CD4-positive, alpha-beta T cell treated with Interleukin-4 for 1 hour (primary cell): ENCODE results near the gene BTLA.
"Not testable (repeated sequence)": the region's sequence is repeated elsewhere in the genome, so short reads cannot be mapped to it uniquely, and the experiment has no call there.

Experiments
- DNase-seq, 2 donors: peaks; one replicate each; pipeline ENCODE4 v3.0.0-alpha.2; 2020 to 2022

BTLA gene, protein sequence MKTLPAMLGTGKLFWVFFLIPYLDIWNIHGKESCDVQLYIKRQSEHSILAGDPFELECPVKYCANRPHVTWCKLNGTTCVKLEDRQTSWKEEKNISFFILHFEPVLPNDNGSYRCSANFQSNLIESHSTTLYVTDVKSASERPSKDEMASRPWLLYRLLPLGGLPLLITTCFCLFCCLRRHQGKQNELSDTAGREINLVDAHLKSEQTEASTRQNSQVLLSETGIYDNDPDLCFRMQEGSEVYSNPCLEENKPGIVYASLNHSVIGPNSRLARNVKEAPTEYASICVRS

DNA sequence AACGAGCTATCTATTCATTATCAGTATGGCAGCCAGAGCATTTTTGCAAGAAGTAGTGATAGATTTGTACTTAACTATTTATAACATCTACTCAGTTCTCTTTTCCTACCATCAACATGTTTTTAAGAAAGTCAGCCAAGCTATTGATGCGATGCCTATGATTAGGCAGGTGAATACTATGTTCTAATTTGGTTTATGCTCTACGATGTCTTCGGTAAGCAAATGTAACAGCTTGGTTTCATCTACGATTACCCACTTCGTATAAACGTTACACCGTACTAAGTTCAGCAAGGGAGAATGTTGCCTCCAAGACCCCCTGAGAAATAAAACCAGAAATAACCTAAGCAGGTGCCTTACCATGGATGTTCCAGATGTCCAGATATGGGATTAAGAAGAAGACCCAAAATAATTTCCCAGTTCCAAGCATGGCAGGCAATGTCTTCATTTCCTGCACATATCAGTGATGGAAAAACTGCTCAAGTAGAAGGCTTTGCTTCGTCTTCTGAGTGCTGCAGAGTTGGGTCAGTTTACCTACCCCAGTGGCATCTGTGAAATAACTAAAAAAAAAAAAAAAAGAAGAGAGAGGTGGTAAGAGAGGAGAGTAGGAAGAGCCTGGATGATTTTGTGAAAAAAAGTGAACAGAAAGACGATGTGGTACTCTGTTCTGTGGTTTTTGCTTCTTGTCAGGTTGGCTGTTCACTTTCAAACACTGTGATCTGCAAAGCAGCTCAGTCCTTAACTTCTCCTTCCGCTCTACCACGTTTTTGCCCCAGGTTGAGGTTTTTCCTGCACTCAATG, at the start of gene BTLA:
Gene BTLA, minus strand, starts transcription at position 559 of the 798 bp plus-strand sequence. Its CDS starts 114 bp downstream, at position 445.
- peak in 1 of 2 donors; percentile 50 for DNase-seq

DNA sequence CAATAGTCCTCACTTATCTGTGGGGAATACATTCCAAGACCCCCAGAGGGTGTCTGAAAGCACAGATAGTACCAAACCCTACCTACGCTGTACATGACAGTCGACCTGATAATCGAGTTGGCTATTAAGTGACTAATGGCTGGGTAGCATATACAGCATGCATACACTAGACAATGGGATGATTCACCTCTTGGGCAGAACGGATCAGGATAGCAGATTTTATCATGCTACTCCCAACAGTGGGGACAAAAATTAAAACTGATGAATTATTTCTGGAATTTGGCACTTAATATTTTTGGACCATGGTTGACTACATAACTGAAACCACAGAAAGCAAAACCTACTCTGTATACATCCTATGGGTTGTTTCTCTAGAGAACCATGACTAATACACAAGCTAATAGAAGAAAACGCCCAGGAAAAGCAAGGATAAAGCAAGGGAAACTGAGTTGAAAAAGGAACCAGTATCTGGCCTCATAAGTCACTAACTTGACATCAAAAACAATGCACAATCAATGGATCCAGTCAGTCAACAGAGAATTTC, 47.0 kb upstream of the BTLA start:
- no peak for DNase-seq

DNA sequence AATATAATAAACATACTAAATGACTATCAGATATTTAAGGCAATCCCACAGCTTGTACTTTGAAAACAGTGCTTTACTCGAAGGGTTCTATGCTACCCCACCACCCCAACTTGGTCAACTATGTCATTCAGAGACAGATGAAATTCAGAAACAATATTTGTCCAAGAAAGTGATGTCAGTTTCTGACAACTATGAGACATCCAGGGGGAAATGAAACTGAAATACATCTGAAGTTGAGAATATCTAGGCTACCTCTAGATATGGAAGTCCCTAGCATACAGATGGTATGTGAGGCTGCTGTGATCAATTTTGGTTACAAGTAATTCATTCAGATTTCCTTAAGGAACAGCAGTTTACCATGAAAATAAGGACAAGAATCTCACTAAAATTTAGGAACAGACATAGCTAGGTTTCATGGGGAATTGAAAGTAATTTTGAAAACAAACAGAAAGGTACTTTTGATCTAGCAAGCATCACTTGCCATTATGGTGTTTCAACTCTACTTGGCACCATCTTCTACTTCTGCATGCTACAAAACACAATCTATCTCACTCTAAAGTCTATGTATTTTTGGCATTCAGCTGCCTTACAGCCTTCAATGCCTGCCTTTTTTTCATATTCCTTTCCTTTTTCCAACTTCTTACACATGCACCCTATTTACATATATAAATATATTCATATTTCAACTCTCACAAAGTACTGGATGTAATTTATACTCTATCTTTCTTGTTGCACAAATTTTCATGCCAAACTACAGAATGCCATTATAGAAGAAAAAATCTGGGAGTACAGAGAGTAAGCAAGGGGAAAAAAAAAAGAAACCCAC, 40.8 kb upstream of the BTLA start:
- DNase-seq, result no peak

DNA sequence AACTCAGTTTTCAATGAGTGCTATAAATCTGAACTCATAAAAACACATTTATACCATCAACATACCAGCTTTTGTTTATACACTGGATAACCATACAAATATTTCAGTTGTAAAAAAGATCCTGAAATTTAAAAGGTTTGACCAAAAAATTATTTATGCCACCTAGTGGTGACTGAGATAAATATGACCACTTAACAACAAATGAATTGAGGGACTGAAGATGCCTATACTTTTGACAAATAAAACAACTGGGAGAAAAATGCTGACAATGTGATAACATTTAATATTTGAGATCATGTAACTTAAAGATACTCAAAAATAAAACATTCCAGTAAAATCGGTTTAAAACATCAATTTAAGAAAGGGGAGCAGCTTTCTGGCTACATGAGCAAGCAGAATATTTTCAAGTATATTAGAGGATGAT, 32.1 kb upstream of the BTLA start:
- peak in 1 of 2 donors; percentile 55 for DNase-seq

DNA sequence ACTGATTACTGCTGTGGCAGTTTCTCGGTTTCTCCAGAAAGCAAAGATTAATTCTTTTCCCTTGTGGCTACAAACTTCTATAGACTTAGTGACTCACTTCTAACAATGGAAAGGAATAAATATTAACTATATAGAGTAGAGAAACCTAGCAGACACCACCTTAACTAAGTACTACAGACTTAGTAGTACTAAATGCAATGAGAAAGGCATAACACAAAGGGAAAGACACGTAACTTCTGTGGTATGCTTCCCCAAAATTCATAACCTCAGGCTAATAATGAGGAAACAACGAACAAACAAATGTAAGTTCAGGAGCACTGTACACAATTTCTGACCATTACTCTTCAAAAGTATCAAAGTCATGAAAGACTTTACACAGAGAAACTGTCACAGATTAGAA, 31.3 kb upstream of the BTLA start:
- no peak for DNase-seq

DNA sequence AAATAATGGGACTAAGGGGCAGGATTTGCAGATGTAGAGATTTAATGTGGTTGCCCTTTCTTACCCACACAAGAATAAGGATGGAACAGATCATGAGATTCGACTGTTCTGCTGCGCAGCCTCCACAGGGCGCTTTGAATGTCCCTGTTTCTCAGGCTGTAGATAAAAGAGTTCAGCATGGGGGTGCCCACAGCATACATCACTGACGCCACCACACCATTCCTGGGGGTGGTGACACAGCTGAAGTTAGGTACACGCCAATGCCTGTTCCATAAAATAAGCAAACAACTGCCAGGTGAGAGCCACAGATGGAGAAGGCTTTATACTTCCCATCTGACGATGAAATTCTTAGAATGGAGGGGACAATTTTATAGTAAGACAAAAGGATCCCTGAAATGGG, 24.9 kb upstream of the BTLA start:
- not testable (repeated sequence) for DNase-seq

DNA sequence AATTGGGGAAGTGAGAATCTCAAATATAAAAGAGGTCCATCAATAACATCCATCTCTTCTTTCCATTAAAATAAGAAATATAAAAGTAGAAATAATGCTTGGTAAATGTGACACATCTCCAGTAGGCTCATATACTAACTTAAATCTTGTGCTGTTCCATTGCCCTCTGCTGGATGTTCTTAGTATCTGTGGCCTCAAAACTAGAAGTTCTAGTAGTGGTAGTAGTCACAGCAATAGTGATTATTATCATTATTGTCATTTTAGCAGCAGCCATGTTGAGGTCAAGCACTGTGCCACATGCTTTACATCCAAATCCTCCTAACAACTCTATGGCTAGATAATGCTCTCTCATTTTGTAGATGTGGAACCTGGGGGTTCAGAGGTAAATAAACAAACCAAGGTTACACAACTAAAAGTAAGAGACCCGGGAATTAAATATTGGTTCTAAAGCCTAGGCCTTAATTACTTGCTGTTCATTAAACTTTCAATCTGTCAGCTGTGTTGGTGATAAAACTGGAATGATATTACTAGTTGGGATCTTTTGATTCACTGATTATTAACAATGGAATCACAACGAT, 20.2 kb upstream of the BTLA start:
- DNase-seq, result peak; percentile 40 to 77

DNA sequence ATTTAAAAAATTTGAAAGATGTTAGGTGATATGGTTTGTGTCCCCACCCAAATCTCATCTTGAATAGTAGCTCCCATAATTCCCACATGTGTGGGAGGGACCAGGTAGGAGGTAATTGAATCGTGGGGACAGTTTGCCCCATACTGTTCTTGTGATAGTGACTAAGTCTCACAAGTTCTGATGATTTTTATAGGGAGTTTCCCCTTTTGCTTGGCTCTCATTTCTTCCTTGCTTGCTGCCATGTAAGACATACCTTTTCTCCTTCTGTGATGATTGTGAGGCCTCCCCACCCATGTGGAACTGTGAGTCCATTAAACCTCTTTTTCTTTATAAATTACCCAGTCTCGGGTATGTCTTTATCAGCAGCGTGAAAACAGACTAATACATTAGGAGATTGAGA, 19.7 kb upstream of the BTLA start:
- not testable (repeated sequence) for DNase-seq

DNA sequence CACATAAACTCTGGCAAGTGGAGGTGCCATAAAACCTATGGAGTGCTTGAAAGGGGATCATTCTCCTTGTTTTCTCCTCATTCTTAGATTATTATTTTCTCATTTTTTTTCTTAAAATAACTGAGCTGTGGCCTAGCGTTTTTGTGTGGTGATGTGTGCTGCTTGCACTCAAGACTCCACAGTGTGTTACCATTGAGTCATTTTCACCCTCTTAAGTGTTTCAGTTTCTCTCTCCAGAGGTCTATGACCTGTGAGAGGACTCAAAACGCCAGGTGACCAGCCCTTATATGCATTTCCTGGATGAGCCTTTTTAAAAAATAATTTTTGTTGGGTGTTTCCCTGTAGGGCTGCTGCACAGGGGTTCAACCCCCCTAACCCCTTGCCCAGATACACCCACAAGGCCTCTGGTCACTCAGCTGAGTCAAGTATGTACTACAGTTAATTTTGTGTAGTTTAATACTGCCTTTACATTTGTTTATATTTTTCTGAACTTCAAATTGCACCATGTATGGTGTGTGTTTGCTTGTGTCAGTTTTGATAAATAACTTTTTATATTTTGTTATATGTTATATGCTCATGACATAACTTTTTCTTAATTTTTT, 15.4 kb upstream of the BTLA start:
- no peak for DNase-seq

DNA sequence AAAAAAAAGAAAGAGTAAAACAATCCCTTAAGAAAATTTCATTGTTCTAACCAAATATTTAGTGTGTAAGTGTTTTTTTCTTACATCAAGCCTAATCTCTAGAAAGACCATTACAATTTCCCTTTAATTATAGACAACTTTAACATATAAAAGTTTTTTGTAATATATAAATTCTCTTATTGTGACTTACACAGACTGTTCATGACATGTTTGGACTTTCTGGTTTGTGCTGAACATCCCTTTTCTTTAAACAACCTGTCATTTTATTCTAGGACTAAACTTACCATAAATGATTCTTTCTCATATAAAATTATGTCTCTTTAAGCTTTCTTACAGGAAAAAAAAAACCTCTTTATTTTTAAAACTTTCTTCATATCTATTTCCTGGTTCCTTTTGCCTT, 13.0 kb upstream of the BTLA start:
- no peak for DNase-seq

DNA sequence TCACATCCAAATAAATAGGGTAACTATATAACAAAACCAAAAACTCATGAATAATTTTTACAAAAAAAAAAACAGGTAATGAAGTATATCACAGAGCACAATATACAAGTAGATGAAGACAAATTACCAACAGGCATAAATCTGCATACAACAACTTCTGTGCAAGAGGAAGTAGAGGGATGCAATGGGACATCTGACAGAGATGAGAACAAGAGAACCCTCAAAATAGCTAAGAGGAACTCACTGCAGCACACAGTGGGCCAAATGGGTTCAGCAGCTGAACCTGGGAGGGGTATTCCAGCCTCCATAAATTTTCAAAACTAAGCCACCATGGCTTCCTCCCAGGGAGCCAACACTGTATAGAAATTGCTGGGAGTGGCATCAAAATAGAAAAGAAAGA, 9.6 kb upstream of the BTLA start:
- DNase-seq, result no peak

DNA sequence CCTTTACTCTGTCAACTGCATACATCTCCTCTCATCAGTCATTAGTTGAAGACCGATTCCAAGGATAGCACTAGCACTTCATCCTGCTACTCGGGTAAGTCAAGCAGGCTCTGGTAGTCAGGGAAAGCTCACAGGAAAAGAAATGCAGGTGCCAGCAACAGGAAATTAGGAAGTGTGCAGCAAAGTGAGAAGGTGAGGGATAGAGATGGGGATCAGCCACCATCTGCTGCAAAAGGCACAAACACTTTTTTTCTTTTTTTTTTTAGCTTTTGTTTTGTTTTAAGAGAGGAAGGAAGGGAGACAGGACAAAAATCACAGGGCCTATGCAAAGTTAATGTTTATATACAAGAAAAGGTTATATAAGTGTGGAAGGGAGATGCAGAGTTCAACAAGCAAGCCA, 9.0 kb upstream of the BTLA start:
- DNase-seq, result no peak

DNA sequence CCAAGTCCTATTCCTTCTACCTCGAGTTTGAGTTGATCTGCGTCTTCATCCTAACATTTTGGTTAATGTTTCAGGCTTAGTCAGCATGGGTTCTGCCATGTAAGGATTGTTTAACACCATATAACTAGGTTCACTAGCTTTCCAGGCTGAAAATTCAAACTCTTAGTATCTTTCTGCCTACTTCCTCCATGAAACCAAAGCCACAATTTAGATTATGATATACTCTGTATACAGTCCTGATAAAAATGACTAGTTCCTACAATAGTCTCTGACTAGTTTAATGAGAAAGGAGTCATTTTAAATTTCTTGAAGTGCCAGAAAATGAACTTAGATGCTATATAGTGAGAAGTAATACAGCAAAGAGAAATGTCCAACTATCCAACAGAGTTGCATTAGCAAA, 6.6 kb upstream of the BTLA start:
- no peak for DNase-seq

DNA sequence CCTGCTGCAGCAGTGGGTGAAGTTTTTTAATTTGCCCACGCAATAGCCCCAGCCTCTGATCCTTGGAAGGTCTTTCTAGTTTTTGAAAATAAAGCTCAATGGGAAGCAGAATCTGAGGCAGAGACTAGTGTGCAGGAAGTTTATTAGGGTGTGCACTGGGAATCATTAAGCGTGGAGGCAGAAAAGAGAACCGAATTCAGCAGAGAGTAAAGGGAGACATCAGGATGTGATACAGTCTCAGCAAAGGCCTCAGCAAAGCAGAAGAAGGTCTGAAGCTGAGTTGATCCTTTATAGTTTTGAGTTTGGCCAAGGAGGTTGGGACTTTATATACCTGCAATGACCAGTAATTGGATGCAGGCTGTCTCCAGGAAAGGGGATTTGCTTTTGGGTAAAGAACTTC, 4.9 kb upstream of the BTLA start:
- no peak for DNase-seq

DNA sequence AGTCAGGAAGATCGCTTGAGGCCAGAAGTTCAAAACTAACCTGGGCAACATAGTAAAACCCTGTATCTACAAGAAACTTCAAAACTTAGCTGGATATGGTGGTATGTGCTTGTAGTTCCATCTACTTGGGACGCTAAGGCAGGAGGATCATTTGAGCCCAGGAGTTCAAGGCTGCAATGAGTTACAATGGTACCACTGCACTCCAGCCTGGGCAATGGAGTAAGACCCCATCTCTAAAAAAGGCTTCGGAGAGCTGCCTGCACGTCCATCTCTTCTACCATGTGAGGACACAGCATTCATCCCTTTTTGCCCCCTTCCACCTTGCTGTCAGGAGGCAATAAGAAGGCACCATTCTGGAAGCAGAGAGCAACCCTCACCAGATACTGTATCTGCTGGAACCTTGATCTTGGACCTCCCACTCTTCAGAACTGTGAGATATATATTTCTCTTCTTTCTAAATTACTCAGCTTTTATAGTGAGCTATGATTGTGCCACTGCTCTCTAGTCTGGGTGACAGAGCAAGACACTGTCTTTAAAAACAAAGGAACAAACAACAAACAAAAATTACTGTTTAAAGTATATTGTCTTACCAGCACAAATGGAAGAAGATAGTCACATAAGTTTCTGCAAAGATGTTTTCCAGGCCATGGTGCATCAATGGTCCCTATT, 4.2 kb upstream of the BTLA start:
- no peak for DNase-seq

DNA sequence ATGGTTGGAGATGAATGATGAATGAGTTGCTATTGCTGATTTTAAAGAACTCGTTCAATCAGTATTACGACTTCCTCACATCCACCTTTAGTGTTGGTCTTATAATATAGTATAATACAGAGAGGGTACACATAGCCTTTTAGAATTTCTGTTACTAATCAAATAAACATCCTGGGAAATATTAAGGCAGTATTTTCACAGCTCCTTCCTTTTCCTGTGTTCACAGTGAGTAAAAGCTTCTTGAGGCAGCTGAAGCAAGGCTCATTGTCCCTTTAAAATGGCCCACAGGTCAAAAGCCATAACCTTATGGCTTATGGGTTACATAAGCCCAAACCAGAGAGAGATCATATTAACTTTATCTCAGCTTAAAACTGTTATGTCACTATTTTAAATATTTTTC, 1.3 kb upstream of the BTLA start:
- DNase-seq, result no peak

DNA sequence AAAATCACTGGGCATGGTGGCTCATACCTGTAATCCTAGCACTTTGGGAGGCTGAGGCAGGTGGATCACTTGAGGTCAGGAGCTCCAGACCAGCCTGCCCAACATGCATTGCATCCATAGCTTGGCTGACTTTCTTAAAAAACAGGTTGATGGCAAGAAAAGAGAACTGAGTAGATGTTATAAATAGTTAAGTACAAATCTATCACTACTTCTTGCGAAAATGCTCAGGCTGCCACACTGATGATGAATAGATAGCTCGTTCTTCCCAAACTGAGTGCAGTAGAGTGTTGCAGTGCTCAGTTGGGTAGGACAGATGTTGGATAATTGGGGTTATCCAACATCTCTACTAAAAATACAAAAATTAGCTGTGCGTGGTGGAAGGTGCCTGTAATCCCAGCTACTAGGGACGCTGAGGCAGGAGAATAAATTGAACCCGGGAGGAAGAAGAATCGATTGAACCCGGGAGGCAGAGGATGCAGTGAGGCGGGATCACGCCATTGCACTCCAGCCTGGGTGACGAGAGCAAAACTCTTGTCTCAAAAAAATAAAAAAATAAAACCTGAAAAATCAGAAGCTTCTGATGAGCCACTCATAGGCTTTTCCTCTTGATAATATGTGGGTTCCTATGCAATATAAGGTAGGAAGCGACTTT, 1.2 kb downstream of the BTLA start:
- DNase-seq, result no peak

DNA sequence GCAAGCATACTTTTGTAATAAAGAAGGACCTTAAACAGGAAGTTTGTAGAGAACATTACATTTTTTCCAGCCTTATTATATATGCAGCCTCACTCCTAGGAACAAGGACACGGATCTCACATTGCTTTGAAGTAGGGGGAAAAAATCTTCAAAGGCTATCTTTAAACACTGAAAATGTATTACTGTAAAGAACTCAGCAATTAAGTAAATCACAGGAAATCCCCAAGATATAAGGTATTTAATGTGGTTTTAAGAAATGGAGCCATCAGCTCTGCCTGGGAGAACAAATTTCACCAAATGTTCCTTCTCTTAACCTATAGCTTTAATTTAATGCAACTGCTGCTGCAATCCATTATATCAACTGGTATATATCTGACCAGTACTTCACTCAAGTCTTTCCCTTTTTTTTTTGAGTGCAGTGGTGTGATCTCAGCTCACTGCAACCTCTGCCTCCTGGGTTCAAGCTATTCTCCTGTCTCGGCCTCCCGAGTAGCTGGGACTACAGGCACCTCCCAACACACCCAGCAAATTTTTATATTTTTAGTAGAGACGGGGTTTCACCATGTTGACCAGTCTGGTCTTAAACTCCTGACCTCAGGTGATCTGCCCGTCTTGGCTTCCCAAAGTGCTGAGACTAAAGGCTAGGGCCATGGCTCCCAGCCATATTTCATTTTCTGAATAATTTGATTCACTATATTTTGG, 2.8 kb downstream of the BTLA start:
- peak in 1 of 2 donors; percentile 44 for DNase-seq

DNA sequence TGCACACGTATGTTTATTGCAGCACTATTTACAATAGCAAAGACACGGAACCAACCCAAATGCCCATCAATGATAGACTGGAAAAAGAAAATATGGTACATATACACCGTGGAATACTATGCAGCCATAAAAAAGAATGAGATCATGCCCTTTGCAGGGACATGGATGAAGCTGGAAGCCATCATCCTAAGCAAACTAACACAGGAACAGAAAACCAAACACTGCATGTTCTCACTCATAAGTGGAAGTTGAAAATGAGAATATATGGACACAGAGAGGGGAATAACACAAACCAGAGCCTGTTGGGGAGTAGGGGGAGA, 4.9 kb downstream of the BTLA start:
- DNase-seq, result not testable (repeated sequence)

DNA sequence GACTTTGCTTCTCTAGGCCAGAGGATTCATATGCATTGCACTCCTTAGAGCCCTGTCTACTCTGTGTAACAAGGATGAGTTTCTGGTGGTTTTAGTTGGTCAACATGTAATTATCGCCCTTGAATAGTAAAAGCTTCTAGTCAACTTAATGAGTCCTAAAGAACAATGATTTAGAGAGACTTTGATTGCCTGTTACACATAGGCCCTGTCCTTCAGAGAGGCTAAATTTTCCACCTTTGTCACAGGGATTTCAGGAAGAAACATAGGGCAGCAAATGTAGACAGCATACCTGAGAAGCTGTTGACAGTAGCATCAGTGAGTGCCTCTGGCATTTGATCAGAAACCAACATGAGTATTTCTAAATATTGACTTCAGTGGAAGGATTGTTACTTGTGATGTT, 7.1 kb downstream of the BTLA start:
- DNase-seq, result no peak

DNA sequence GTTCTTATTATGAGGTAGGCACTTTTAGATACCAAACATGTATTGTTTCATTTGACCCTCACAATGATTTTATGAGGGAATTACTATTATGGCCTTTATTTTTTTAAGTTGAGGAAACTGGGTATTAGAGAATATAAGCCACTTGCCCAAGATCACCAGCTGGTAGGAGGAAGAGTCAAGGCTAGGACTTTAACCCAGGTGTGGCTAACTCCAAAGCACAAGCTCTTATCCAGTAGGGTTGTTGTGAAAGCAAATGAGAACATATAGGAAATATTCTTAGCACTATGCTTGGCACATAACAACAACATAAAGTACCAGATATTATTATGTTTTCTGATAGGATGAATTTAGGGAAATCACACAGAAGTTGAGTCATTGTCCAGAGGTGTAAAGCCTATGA, 7.9 kb downstream of the BTLA start:
- no peak for DNase-seq
